HEK293T (cell line): ENCODE measurements around the gene PALB2.
A peak's percentile ranks its signal among the peaks of the same experiment; 100 is the strongest.

ENCODE experiments used
- ARNT ChIP-seq: fragments of 450-650 bp; IDR thresholded peaks from 2 replicates; pipeline ENCODE4 v1.6.1; 2017; ENCODE audit warnings: mild to moderate bottlenecking
- BHLHE40 ChIP-seq: fragments of 450-650 bp; IDR thresholded peaks from 2 replicates; pipeline ENCODE4 v1.6.1; 2016; ENCODE audit warnings: mild to moderate bottlenecking, moderate library complexity, borderline replicate concordance
- CTBP1 ChIP-seq: fragments of 450-650 bp; IDR thresholded peaks from 2 replicates; pipeline ENCODE4 v1.6.1; 2016; ENCODE audit warnings: borderline replicate concordance
- FOXA1 ChIP-seq: fragments of 450-650 bp; IDR thresholded peaks from 2 replicates; pipeline ENCODE4 v1.6.1; 2016; ENCODE audit warnings: mild to moderate bottlenecking
- FOXM1 ChIP-seq: fragments of 450-650 bp; IDR thresholded peaks from 2 replicates; pipeline ENCODE4 v1.6.1; 2017; ENCODE audit warnings: mild to moderate bottlenecking, borderline replicate concordance
- HDGF ChIP-seq: fragments of 450-650 bp; IDR thresholded peaks from 2 replicates; pipeline ENCODE4 v1.6.1; 2017; ENCODE audit warnings: antibody characterized with exemption, borderline replicate concordance
- NFRKB ChIP-seq: fragments of 450-650 bp; IDR thresholded peaks from 2 replicates; pipeline ENCODE4 v1.6.1; 2016; ENCODE audit warnings: mild to moderate bottlenecking, moderate library complexity
- SP1 ChIP-seq: fragments of 450-650 bp; IDR thresholded peaks from 2 replicates; pipeline ENCODE4 v1.6.1; 2017
- TARDBP ChIP-seq: fragments of 450-650 bp; IDR thresholded peaks from 2 replicates; pipeline ENCODE4 v1.6.1; 2016
- ZNF384 ChIP-seq: fragments of 450-650 bp; IDR thresholded peaks from 2 replicates; pipeline ENCODE4 v1.6.1; 2016
- TF ChIP-seq, protein P1 (sequence below): fragments of 450-650 bp; IDR thresholded peaks from 2 replicates; pipeline ENCODE4 v1.6.1; 2016

DNA sequence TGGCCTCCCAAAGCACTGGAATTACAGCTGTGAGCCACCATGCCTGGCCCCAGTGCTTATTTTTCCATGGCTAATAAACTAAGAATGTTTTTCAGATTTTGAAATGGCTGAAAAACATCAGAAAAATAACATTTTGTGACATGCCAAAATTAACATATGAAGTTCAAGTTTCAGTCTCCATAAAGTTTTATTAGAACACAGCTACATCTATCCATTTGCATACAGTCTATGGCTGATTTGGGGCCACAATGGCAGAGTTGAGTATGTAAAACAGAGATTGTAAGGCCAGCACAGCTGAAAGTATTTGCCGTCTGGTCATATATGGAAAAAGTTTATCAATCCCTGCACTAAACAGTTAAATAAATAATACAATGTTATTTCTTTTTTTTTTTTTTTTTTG lies 31.2 kb downstream of the PALB2 start:
- TF ChIP-seq HDGF: no peak
- TF ChIP-seq CTBP1: no peak
- TF ChIP-seq ZNF384: 0 out of 2 replicates have a peak, but pooled peaks have one; percentile 19
- TF ChIP-seq FOXM1: no peak
- no peak for TF ChIP-seq ARNT
- no peak for TF ChIP-seq TARDBP
- TF ChIP-seq FOXA1: no peak
- TF ChIP-seq BHLHE40: no peak
- no peak for TF ChIP-seq SP1
- TF ChIP-seq, protein P1, sequence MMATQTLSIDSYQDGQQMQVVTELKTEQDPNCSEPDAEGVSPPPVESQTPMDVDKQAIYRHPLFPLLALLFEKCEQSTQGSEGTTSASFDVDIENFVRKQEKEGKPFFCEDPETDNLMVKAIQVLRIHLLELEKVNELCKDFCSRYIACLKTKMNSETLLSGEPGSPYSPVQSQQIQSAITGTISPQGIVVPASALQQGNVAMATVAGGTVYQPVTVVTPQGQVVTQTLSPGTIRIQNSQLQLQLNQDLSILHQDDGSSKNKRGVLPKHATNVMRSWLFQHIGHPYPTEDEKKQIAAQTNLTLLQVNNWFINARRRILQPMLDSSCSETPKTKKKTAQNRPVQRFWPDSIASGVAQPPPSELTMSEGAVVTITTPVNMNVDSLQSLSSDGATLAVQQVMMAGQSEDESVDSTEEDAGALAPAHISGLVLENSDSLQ: no peak
- TF ChIP-seq NFRKB: no peak
